ENCODE measurements around the gene CDH4.

Gene CDH4

GRCh38 chr20:61219021-61219431 lies 33.0 kb upstream of the CDH4 start:
- DNase-seq (ENCODE audit: low read depth in 2 of 2): peak in 1 of 2 donors; percentile 44

GRCh38 chr20:61220131-61220530 lies 31.9 kb upstream of the CDH4 start:
- no peak overlapping the region for H3K4me3 ChIP-seq (replicated peaks in 1 of 2; ENCODE audit: low read depth in 2 of 2, low read length in 2 of 2)
- no peak for DNase-seq (ENCODE audit: low read depth in 2 of 2)
- no peak for TF ChIP-seq CTCF (IDR thresholded peaks at IDR 0.05; ENCODE audit: low read depth, low read length)

More at GRCh38 chr20:61219021-61219431, 33.0 kb upstream of the CDH4 start:
- TF ChIP-seq CTCF (IDR thresholded peaks at IDR 0.05; ENCODE audit: low read depth, low read length): no peak
- H3K4me3 ChIP-seq (replicated peaks in 1 of 2; ENCODE audit: low read depth in 2 of 2, low read length in 2 of 2): no peak overlapping the region

GRCh38 chr20:61220626-61221325 lies 31.3 kb upstream of the CDH4 start:
- no peak for DNase-seq (ENCODE audit: low read depth in 2 of 2)
- H3K4me3 ChIP-seq (replicated peaks in 1 of 2; ENCODE audit: low read depth in 2 of 2, low read length in 2 of 2): no peak overlapping the region
- no peak for TF ChIP-seq CTCF (IDR thresholded peaks at IDR 0.05; ENCODE audit: low read depth, low read length)

- H3K4me3 ChIP-seq (replicated peaks in 1 of 2; ENCODE audit: low read depth in 2 of 2, low read length in 2 of 2): no peak overlapping the region
- no peak for DNase-seq (ENCODE audit: low read depth in 2 of 2)
- TF ChIP-seq CTCF (IDR thresholded peaks at IDR 0.05; ENCODE audit: low read depth, low read length): no peak
Measured at GRCh38 chr20:61222699-61223098, 29.4 kb upstream of the CDH4 start.

- DNase-seq (ENCODE audit: low read depth in 2 of 2): no peak
- TF ChIP-seq CTCF (IDR thresholded peaks at IDR 0.05; ENCODE audit: low read depth, low read length): no peak
- no peak overlapping the region for H3K4me3 ChIP-seq (replicated peaks in 1 of 2; ENCODE audit: low read depth in 2 of 2, low read length in 2 of 2)
Measured at GRCh38 chr20:61223121-61223520, 28.9 kb upstream of the CDH4 start.

GRCh38 chr20:61230166-61230565 lies 21.9 kb upstream of the CDH4 start:
- H3K4me3 ChIP-seq (replicated peaks in 1 of 2; ENCODE audit: low read depth in 2 of 2, low read length in 2 of 2): no peak overlapping the region
- no peak for DNase-seq (ENCODE audit: low read depth in 2 of 2)
- no peak for TF ChIP-seq CTCF (IDR thresholded peaks at IDR 0.05; ENCODE audit: low read depth, low read length)

- no peak for DNase-seq (ENCODE audit: low read depth in 2 of 2)
- no peak overlapping the region for H3K4me3 ChIP-seq (replicated peaks in 1 of 2; ENCODE audit: low read depth in 2 of 2, low read length in 2 of 2)
- TF ChIP-seq CTCF (IDR thresholded peaks at IDR 0.05; ENCODE audit: low read depth, low read length): no peak
Measured at GRCh38 chr20:61233590-61233989, 18.5 kb upstream of the CDH4 start.
